Measurements from ENCODE around the gene MOG.
"Not testable (repeated sequence)": the region's sequence is repeated elsewhere in the genome, so short reads cannot be mapped to it uniquely, and the experiment has no call there.

The MOG gene

GRCh38 chr6:29661502-29662141, 4.7 kb downstream of the MOG start:
- not testable (repeated sequence) for H3K9me3 ChIP-seq (ENCODE audit: control insufficient read depth in 2 of 2, low read length in 2 of 2); H3K36me3 ChIP-seq (ENCODE audit: control insufficient read depth in 2 of 2, insufficient read depth in 2 of 2, low read length in 2 of 2); H3K27me3 ChIP-seq (ENCODE audit: control insufficient read depth in 1 of 2, insufficient read depth in 2 of 2, low read length in 2 of 2); H3K9ac ChIP-seq (ENCODE audit: low read length in 2 of 2); H3K4me3 ChIP-seq (ENCODE audit: low read length in 2 of 2); H3K27ac ChIP-seq (ENCODE audit: low read length); H3K4me1 ChIP-seq (ENCODE audit: control insufficient read depth, insufficient read depth, low read length)

- no peak overlapping the region for H3K9ac ChIP-seq (ENCODE audit: low read length in 2 of 2)
- no peaks in the 10 kb centered on the region for H3K9me3 ChIP-seq (ENCODE audit: control insufficient read depth in 2 of 2, low read length in 2 of 2)
- no peak overlapping the region for H3K4me3 ChIP-seq (ENCODE audit: low read length in 2 of 2)
- no peak overlapping the region for H3K27ac ChIP-seq (ENCODE audit: low read length)
- peaks cover 0 to 5% of the 10 kb centered on the region in 2 donors for H3K27me3 ChIP-seq (ENCODE audit: control insufficient read depth in 1 of 2, insufficient read depth in 2 of 2, low read length in 2 of 2)
- no peaks in the 10 kb centered on the region for H3K36me3 ChIP-seq (ENCODE audit: control insufficient read depth in 2 of 2, insufficient read depth in 2 of 2, low read length in 2 of 2)
- no peaks in the 10 kb centered on the region for H3K4me1 ChIP-seq (ENCODE audit: control insufficient read depth, insufficient read depth, low read length)
These were observed 6.6 kb downstream of the MOG start for GRCh38 chr6:29663300-29664042.

GRCh38 chr6:29665942-29666825, 9.3 kb downstream of the MOG start:
- Histone ChIP-seq H3K4me1 (ENCODE audit: control insufficient read depth, insufficient read depth, low read length) (no peaks in the 10 kb centered on the region), H3K36me3 (ENCODE audit: control insufficient read depth in 2 of 2, insufficient read depth in 2 of 2, low read length in 2 of 2) (no peaks in the 10 kb centered on the region), H3K27me3 (ENCODE audit: control insufficient read depth in 1 of 2, insufficient read depth in 2 of 2, low read length in 2 of 2) (peaks cover 0 to 6% of the 10 kb centered on the region in 2 donors), H3K27ac (ENCODE audit: low read length) (no peak overlapping the region), H3K9me3 (ENCODE audit: control insufficient read depth in 2 of 2, low read length in 2 of 2) (no peaks in the 10 kb centered on the region), H3K4me3 (ENCODE audit: low read length in 2 of 2) (no peak overlapping the region), H3K9ac (ENCODE audit: low read length in 2 of 2) (no peak overlapping the region)

GRCh38 chr6:29666826-29667130, 9.9 kb downstream of the MOG start:
- Histone ChIP-seq H3K4me3 (ENCODE audit: low read length in 2 of 2) (no peak overlapping the region), H3K36me3 (ENCODE audit: control insufficient read depth in 2 of 2, insufficient read depth in 2 of 2, low read length in 2 of 2) (no peaks in the 10 kb centered on the region), H3K27me3 (ENCODE audit: control insufficient read depth in 1 of 2, insufficient read depth in 2 of 2, low read length in 2 of 2) (peaks cover 0 to 9% of the 10 kb centered on the region in 2 donors), H3K9me3 (ENCODE audit: control insufficient read depth in 2 of 2, low read length in 2 of 2) (no peaks in the 10 kb centered on the region), H3K4me1 (ENCODE audit: control insufficient read depth, insufficient read depth, low read length) (no peaks in the 10 kb centered on the region), H3K9ac (ENCODE audit: low read length in 2 of 2) (no peak overlapping the region), H3K27ac (ENCODE audit: low read length) (no peak overlapping the region)

- H3K9me3 ChIP-seq (ENCODE audit: control insufficient read depth in 2 of 2, low read length in 2 of 2), result no peaks in the 10 kb centered on the region
- no peak overlapping the region for H3K27ac ChIP-seq (ENCODE audit: low read length)
- H3K4me1 ChIP-seq (ENCODE audit: control insufficient read depth, insufficient read depth, low read length), result no peaks in the 10 kb centered on the region
- H3K4me3 ChIP-seq (ENCODE audit: low read length in 2 of 2), result no peak overlapping the region
- H3K9ac ChIP-seq (ENCODE audit: low read length in 2 of 2), result no peak overlapping the region
- H3K27me3 ChIP-seq (ENCODE audit: control insufficient read depth in 1 of 2, insufficient read depth in 2 of 2, low read length in 2 of 2), result peaks cover 0 to 9% of the 10 kb centered on the region in 2 donors
- H3K36me3 ChIP-seq (ENCODE audit: control insufficient read depth in 2 of 2, insufficient read depth in 2 of 2, low read length in 2 of 2), result no peaks in the 10 kb centered on the region
These were observed 10.3 kb downstream of the MOG start for GRCh38 chr6:29667158-29667557.

GRCh38 chr6:29671026-29671425, 14.1 kb downstream of the MOG start:
- H3K9me3 ChIP-seq (ENCODE audit: control insufficient read depth in 2 of 2, low read length in 2 of 2), result no peaks in the 10 kb centered on the region
- H3K27ac ChIP-seq (ENCODE audit: low read length), result no peak overlapping the region
- no peak overlapping the region for H3K9ac ChIP-seq (ENCODE audit: low read length in 2 of 2)
- no peaks in the 10 kb centered on the region for H3K36me3 ChIP-seq (ENCODE audit: control insufficient read depth in 2 of 2, insufficient read depth in 2 of 2, low read length in 2 of 2)
- H3K4me3 ChIP-seq (ENCODE audit: low read length in 2 of 2), result no peak overlapping the region
- no peaks in the 10 kb centered on the region for H3K4me1 ChIP-seq (ENCODE audit: control insufficient read depth, insufficient read depth, low read length)
- peaks cover 0 to 7% of the 10 kb centered on the region in 2 donors for H3K27me3 ChIP-seq (ENCODE audit: control insufficient read depth in 1 of 2, insufficient read depth in 2 of 2, low read length in 2 of 2)

GRCh38 chr6:29672116-29672515, 15.2 kb downstream of the MOG start:
- not testable (repeated sequence) for H3K27me3 ChIP-seq (ENCODE audit: control insufficient read depth in 1 of 2, insufficient read depth in 2 of 2, low read length in 2 of 2); H3K4me3 ChIP-seq (ENCODE audit: low read length in 2 of 2); H3K27ac ChIP-seq (ENCODE audit: low read length); H3K9me3 ChIP-seq (ENCODE audit: control insufficient read depth in 2 of 2, low read length in 2 of 2); H3K36me3 ChIP-seq (ENCODE audit: control insufficient read depth in 2 of 2, insufficient read depth in 2 of 2, low read length in 2 of 2); H3K4me1 ChIP-seq (ENCODE audit: control insufficient read depth, insufficient read depth, low read length); H3K9ac ChIP-seq (ENCODE audit: low read length in 2 of 2)

GRCh38 chr6:29673161-29673560, 16.3 kb downstream of the MOG start:
- no peaks in the 10 kb centered on the region for H3K9me3 ChIP-seq (ENCODE audit: control insufficient read depth in 2 of 2, low read length in 2 of 2)
- no peak overlapping the region for H3K4me3 ChIP-seq (ENCODE audit: low read length in 2 of 2)
- H3K27ac ChIP-seq (ENCODE audit: low read length), result no peak overlapping the region
- no peaks in the 10 kb centered on the region for H3K4me1 ChIP-seq (ENCODE audit: control insufficient read depth, insufficient read depth, low read length)
- H3K9ac ChIP-seq (ENCODE audit: low read length in 2 of 2), result no peak overlapping the region
- H3K36me3 ChIP-seq (ENCODE audit: control insufficient read depth in 2 of 2, insufficient read depth in 2 of 2, low read length in 2 of 2), result no peaks in the 10 kb centered on the region
- H3K27me3 ChIP-seq (ENCODE audit: control insufficient read depth in 1 of 2, insufficient read depth in 2 of 2, low read length in 2 of 2), result peaks cover 0 to 7% of the 10 kb centered on the region in 2 donors

GRCh38 chr6:29674008-29674407, 17.1 kb downstream of the MOG start:
- Histone ChIP-seq H3K4me1 (ENCODE audit: control insufficient read depth, insufficient read depth, low read length) (no peaks in the 10 kb centered on the region), H3K9ac (ENCODE audit: low read length in 2 of 2) (no peak overlapping the region), H3K27ac (ENCODE audit: low read length) (no peak overlapping the region), H3K27me3 (ENCODE audit: control insufficient read depth in 1 of 2, insufficient read depth in 2 of 2, low read length in 2 of 2) (peaks cover 0 to 7% of the 10 kb centered on the region in 2 donors), H3K9me3 (ENCODE audit: control insufficient read depth in 2 of 2, low read length in 2 of 2) (no peaks in the 10 kb centered on the region), H3K36me3 (ENCODE audit: control insufficient read depth in 2 of 2, insufficient read depth in 2 of 2, low read length in 2 of 2) (no peaks in the 10 kb centered on the region), H3K4me3 (ENCODE audit: low read length in 2 of 2) (no peak overlapping the region)

GRCh38 chr6:29675561-29675960, 18.7 kb downstream of the MOG start:
- H3K27me3 ChIP-seq (ENCODE audit: control insufficient read depth in 1 of 2, insufficient read depth in 2 of 2, low read length in 2 of 2), result peaks cover 7% of the 10 kb centered on the region in 2 donors
- no peak overlapping the region for H3K27ac ChIP-seq (ENCODE audit: low read length)
- H3K9ac ChIP-seq (ENCODE audit: low read length in 2 of 2), result no peak overlapping the region
- H3K4me1 ChIP-seq (ENCODE audit: control insufficient read depth, insufficient read depth, low read length), result no peaks in the 10 kb centered on the region
- H3K4me3 ChIP-seq (ENCODE audit: low read length in 2 of 2), result no peak overlapping the region
- no peaks in the 10 kb centered on the region for H3K36me3 ChIP-seq (ENCODE audit: control insufficient read depth in 2 of 2, insufficient read depth in 2 of 2, low read length in 2 of 2)
- no peaks in the 10 kb centered on the region for H3K9me3 ChIP-seq (ENCODE audit: control insufficient read depth in 2 of 2, low read length in 2 of 2)

Measured in stomach smooth muscle (tissue), 2 donors.